Measurements from ENCODE around the gene GRIA4.

DNA sequence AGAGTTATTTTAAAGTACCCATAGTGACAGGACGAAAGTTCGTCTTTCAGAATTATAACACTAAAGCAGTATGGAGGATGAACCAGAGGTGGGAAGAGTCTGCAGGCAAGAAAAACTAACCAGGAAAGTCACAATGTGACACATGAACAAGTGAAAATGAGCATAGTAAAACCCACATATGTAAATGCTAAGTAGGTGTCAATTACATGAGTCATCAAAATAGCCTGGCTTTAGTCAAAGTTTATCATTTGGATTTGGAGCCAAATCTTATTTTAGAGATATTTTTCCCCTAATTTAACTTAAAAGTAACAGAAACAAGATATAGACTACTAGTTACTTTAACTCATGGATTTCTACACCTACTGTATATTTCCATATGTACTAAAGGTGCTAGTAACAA lies 159.8 kb downstream of the GRIA4 start:
- TF ChIP-seq, protein P1, sequence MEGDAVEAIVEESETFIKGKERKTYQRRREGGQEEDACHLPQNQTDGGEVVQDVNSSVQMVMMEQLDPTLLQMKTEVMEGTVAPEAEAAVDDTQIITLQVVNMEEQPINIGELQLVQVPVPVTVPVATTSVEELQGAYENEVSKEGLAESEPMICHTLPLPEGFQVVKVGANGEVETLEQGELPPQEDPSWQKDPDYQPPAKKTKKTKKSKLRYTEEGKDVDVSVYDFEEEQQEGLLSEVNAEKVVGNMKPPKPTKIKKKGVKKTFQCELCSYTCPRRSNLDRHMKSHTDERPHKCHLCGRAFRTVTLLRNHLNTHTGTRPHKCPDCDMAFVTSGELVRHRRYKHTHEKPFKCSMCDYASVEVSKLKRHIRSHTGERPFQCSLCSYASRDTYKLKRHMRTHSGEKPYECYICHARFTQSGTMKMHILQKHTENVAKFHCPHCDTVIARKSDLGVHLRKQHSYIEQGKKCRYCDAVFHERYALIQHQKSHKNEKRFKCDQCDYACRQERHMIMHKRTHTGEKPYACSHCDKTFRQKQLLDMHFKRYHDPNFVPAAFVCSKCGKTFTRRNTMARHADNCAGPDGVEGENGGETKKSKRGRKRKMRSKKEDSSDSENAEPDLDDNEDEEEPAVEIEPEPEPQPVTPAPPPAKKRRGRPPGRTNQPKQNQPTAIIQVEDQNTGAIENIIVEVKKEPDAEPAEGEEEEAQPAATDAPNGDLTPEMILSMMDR (IDR thresholded peaks at IDR 0.05): no peak
- TF ChIP-seq EP300 (IDR thresholded peaks at IDR 0.05) (no peak), POLR2A (IDR thresholded peaks at IDR 0.05) (no peak)

All from sigmoid colon (tissue), 4 donors.